ENCODE data around the gene RNF20.
"Not testable (repeated sequence)": the region's sequence is repeated elsewhere in the genome, so short reads cannot be mapped to it uniquely, and the experiment has no call there.

Gene RNF20

GRCh38 chr9:101533334-101534204 is at the start of gene RNF20:
TSS of gene RNF20 (plus strand) at chr9:101533853. CDS start at chr9:101535424, 1,571 bp downstream.
- peak; percentile 100 for DNase-seq

- no peak for DNase-seq
These were observed 49.6 kb upstream of the RNF20 start for GRCh38 chr9:101484046-101484445.

GRCh38 chr9:101485924-101486692 is 47.5 kb upstream of the RNF20 start:
- DNase-seq: no peak

GRCh38 chr9:101486693-101487442 is 46.8 kb upstream of the RNF20 start:
- DNase-seq: no peak

- no peak for DNase-seq
These were observed 46.2 kb upstream of the RNF20 start for GRCh38 chr9:101487443-101487840.

- no peak for DNase-seq
These were observed 37.8 kb upstream of the RNF20 start for GRCh38 chr9:101495810-101496209.

GRCh38 chr9:101498323-101498722 is 35.3 kb upstream of the RNF20 start:
- DNase-seq: no peak

- DNase-seq: no peak
These were observed 29.5 kb upstream of the RNF20 start for GRCh38 chr9:101504188-101504587.

GRCh38 chr9:101508211-101508610 is 25.4 kb upstream of the RNF20 start:
- DNase-seq: no peak

GRCh38 chr9:101509572-101509971 is 24.1 kb upstream of the RNF20 start:
- no peak for DNase-seq

- no peak for DNase-seq
These were observed 23.2 kb upstream of the RNF20 start for GRCh38 chr9:101510459-101510858.

- no peak for DNase-seq
These were observed 22.6 kb upstream of the RNF20 start for GRCh38 chr9:101511009-101511408.

GRCh38 chr9:101512116-101512515 is 21.5 kb upstream of the RNF20 start:
- DNase-seq: no peak

- DNase-seq: no peak
These were observed 20.3 kb upstream of the RNF20 start for GRCh38 chr9:101513351-101513750.

- DNase-seq: no peak
These were observed 19.6 kb upstream of the RNF20 start for GRCh38 chr9:101514071-101514470.

GRCh38 chr9:101516655-101517054 is 17.0 kb upstream of the RNF20 start:
- DNase-seq: no peak

- not testable (repeated sequence) for DNase-seq
These were observed 15.2 kb upstream of the RNF20 start for GRCh38 chr9:101518489-101518888.

- DNase-seq: no peak
These were observed 9.3 kb upstream of the RNF20 start for GRCh38 chr9:101524371-101524770.

GRCh38 chr9:101527066-101527465 is 6.6 kb upstream of the RNF20 start:
- DNase-seq: no peak

GRCh38 chr9:101528015-101528414 is 5.6 kb upstream of the RNF20 start:
- no peak for DNase-seq

GRCh38 chr9:101530076-101530711 is 3.5 kb upstream of the RNF20 start:
- peak; percentile 79 for DNase-seq

- DNase-seq: no peak
These were observed 2.7 kb downstream of the RNF20 start for GRCh38 chr9:101536351-101536750.

GRCh38 chr9:101536938-101537337 is 3.3 kb downstream of the RNF20 start:
- no peak for DNase-seq

All from activated CD8-positive, alpha-beta memory T cell treated with anti-CD3 and anti-CD28 coated beads for 24 hours (primary cell).